HK-2 (cell line): Measurements from ENCODE around the gene FANCG.

Experiments
- DNase-seq: peaks from one replicate; pipeline ENCODE4 v3.0.0-alpha.2; 2018; ENCODE audit not compliant: unreplicated experiment

FANCG gene

GRCh38 chr9:35103660-35104191 lies 24.0 kb upstream of the FANCG start:
- no peak for DNase-seq

GRCh38 chr9:35102769-35103659 lies 23.3 kb upstream of the FANCG start, which contains the start of gene STOML2:
STOML2 (minus strand) TSS chr9:35103131; CDS start chr9:35103094, 37 bp downstream.
- peak; percentile 85 for DNase-seq

GRCh38 chr9:35102465-35102768 lies 22.7 kb upstream of the FANCG start:
- peak; percentile 25 for DNase-seq

GRCh38 chr9:35097573-35097972 lies 17.8 kb upstream of the FANCG start:
- DNase-seq, result no peak

- DNase-seq, result peak; percentile 86
Measured at GRCh38 chr9:35096035-35096849, 16.5 kb upstream of the FANCG start, which contains the start of gene PIGO. PIGO (minus strand) TSS chr9:35096591; CDS start chr9:35095565, 1,026 bp downstream.

GRCh38 chr9:35091536-35091935 lies 11.8 kb upstream of the FANCG start:
- DNase-seq, result no peak

- no peak for DNase-seq
Measured at GRCh38 chr9:35089434-35089833, 9.7 kb upstream of the FANCG start.

GRCh38 chr9:35085078-35085477 lies 5.3 kb upstream of the FANCG start:
- no peak for DNase-seq

- no peak for DNase-seq
Measured at GRCh38 chr9:35079041-35079425, 709 bp downstream of the FANCG start.

- DNase-seq, result no peak
Measured at GRCh38 chr9:35078066-35078465, 1.7 kb downstream of the FANCG start.

- DNase-seq, result no peak
Measured at GRCh38 chr9:35076848-35077247, 2.9 kb downstream of the FANCG start.

GRCh38 chr9:35075358-35075757 lies 4.4 kb downstream of the FANCG start:
- DNase-seq, result no peak

- no peak for DNase-seq
Measured at GRCh38 chr9:35074791-35075190, 5.0 kb downstream of the FANCG start.

- no peak for DNase-seq
Measured at GRCh38 chr9:35074141-35074540, 5.6 kb downstream of the FANCG start.

- DNase-seq, result no peak
Measured at GRCh38 chr9:35073279-35073612, 6.5 kb downstream of the FANCG start.

GRCh38 chr9:35072461-35073278 lies 7.1 kb downstream of the FANCG start, which contains the start of gene VCP:
VCP (minus strand) TSS chr9:35072625; CDS start chr9:35072353, 272 bp downstream.
- DNase-seq, result peak; percentile 96

GRCh38 chr9:35071814-35072460 lies 7.8 kb downstream of the FANCG start:
- peak; percentile 75 for DNase-seq

GRCh38 chr9:35070823-35071813 lies 8.6 kb downstream of the FANCG start:
- DNase-seq, result no peak

GRCh38 chr9:35069020-35069419 lies 10.7 kb downstream of the FANCG start:
- no peak for DNase-seq

GRCh38 chr9:35067056-35067455 lies 12.7 kb downstream of the FANCG start:
- no peak for DNase-seq
